IMR-90 (cell line): ENCODE results near the gene DCP2.

Experiments used
- BHLHE40 ChIP-seq: fragments of 150-350 bp; IDR thresholded peaks from 2 replicates; pipeline ENCODE4 v1.6.1; 2016; ENCODE audit warnings: mild to moderate bottlenecking, low read depth, low read length
- CEBPB ChIP-seq: IDR thresholded peaks from 2 replicates; pipeline ENCODE4 v1.6.1; 2012; ENCODE audit warnings: low read depth, low read length, improper control_type of control experiment
- CHD1 ChIP-seq: IDR thresholded peaks from 2 replicates; pipeline ENCODE4 v1.6.1; 2012; ENCODE audit warnings: low read depth, low read length, improper control_type of control experiment
- CTCF ChIP-seq: conservative IDR thresholded peaks from 2 replicates; pipeline ENCODE4 v1.5.1; 2012; ENCODE audit warnings: mild to moderate bottlenecking, low read depth, low read length, improper control_type of control experiment
- ELK1 ChIP-seq: fragments of 150-350 bp; IDR thresholded peaks from 2 replicates; pipeline ENCODE4 v1.6.1; 2016; ENCODE audit warnings: low read depth, mild to moderate bottlenecking, low read length, moderate library complexity, borderline replicate concordance
- MAFK ChIP-seq: IDR thresholded peaks from 2 replicates; pipeline ENCODE4 v1.6.1; 2012; ENCODE audit warnings: low read depth, low read length, improper control_type of control experiment
- MAZ ChIP-seq: IDR thresholded peaks from 2 replicates; pipeline ENCODE4 v1.6.1; 2012; ENCODE audit warnings: low read depth, mild to moderate bottlenecking, low read length, improper control_type of control experiment, moderate library complexity, borderline replicate concordance
- MXI1 ChIP-seq: IDR thresholded peaks from 2 replicates; pipeline ENCODE4 v1.6.1; 2012; ENCODE audit warnings: low read depth, mild to moderate bottlenecking, low read length, moderate library complexity, borderline replicate concordance
- POLR2A ChIP-seq: IDR thresholded peaks from 2 replicates; pipeline ENCODE4 v1.6.1; 2012; ENCODE audit warnings: mild to moderate bottlenecking, low read depth, low read length
- RAD21 ChIP-seq: IDR thresholded peaks from 2 replicates; pipeline ENCODE4 v1.6.1; 2012; ENCODE audit warnings: low read length, improper control_type of control experiment
- RFX5 ChIP-seq: IDR thresholded peaks from 2 replicates; pipeline ENCODE4 v1.8.0; 2012; ENCODE audit warnings: low read depth, mild to moderate bottlenecking, low read length, moderate library complexity
- SMC3 ChIP-seq: fragments of 150-350 bp; IDR thresholded peaks from 2 replicates; pipeline ENCODE4 v1.6.1; 2016; ENCODE audit warnings: low read depth, mild to moderate bottlenecking, antibody characterized with exemption, low read length, moderate library complexity
- USF2 ChIP-seq: fragments of 150-350 bp; IDR thresholded peaks from 2 replicates; pipeline ENCODE4 v1.6.1; 2017; ENCODE audit warnings: mild to moderate bottlenecking, antibody characterized with exemption, low read length, low read depth

GRCh38 chr5:113058706-113059226 is 82.2 kb downstream of the DCP2 start:
- TF ChIP-seq RFX5, result no peak
- TF ChIP-seq MAZ, result no peak
- TF ChIP-seq MXI1, result no peak
- no peak for TF ChIP-seq CTCF
- no peak for TF ChIP-seq POLR2A
- no peak for TF ChIP-seq RAD21
- no peak for TF ChIP-seq SMC3
- TF ChIP-seq CEBPB, result no peak
- TF ChIP-seq CHD1, result no peak
- no peak for TF ChIP-seq ELK1
- TF ChIP-seq BHLHE40, result no peak
- TF ChIP-seq MAFK, result no peak
- TF ChIP-seq USF2, result no peak
